GM06990 (cell line): ENCODE measurements around the gene CASS4.
A peak's percentile ranks its signal among the peaks of the same experiment; 100 is the strongest.
"Not testable (repeated sequence)": the region's sequence is repeated elsewhere in the genome, so short reads cannot be mapped to it uniquely, and the experiment has no call there.

Source experiments
- DNase-seq: peaks from one replicate; pipeline ENCODE4 v3.0.0-alpha.2; 2011; ENCODE audit not compliant: insufficient read length; ENCODE audit errors: extremely low read depth
- H3K27me3 ChIP-seq: replicated peaks from 2 replicates; pipeline ENCODE4 v1.6.0; 2011; ENCODE audit warnings: low read length; ENCODE audit not compliant: control insufficient read depth, insufficient read depth
- H3K36me3 ChIP-seq: 2 replicates; pipeline ENCODE4 v1.5.1; 2011; ENCODE audit warnings: low read length; ENCODE audit not compliant: control insufficient read depth, insufficient read depth
- H3K4me3 ChIP-seq: replicated peaks from 2 replicates; pipeline ENCODE4 v1.5.1; 2011; ENCODE audit warnings: low read depth, mild to moderate bottlenecking, control low read depth, low read length
- CTCF ChIP-seq: IDR thresholded peaks from 2 replicates; pipeline ENCODE4 v1.5.1; 2011; ENCODE audit warnings: low read length, control low read depth, mild to moderate bottlenecking, inconsistent platforms; ENCODE audit not compliant: insufficient read depth, poor library complexity, severe bottlenecking

CASS4 gene

GRCh38 chr20:56389807-56390206 lies 22.3 kb upstream of the CASS4 start:
- Histone ChIP-seq H3K36me3 (peaks cover 11% of the 10 kb centered on the region), H3K4me3 (no peak overlapping the region), H3K27me3 (no peaks in the 10 kb centered on the region)
- DNase-seq = no peak
- TF ChIP-seq CTCF = no peak

- H3K4me3 ChIP-seq = peak overlapping the region; percentile 87
- not testable (repeated sequence) for H3K27me3 ChIP-seq, DNase-seq
- H3K36me3 ChIP-seq = peaks cover 11% of the 10 kb centered on the region
These were observed 21.7 kb upstream of the CASS4 start for GRCh38 chr20:56390396-56390795.

- H3K27me3 ChIP-seq = no peaks in the 10 kb centered on the region
- no peak for DNase-seq
These were observed 21.0 kb upstream of the CASS4 start for GRCh38 chr20:56391037-56391436.

GRCh38 chr20:56391596-56392131 lies 20.4 kb upstream of the CASS4 start:
- Histone ChIP-seq H3K4me3 (peak overlapping the region; percentile 87), H3K36me3 (peaks cover 9% of the 10 kb centered on the region)
- peak; percentile 4 for DNase-seq

More at GRCh38 chr20:56391037-56391436, 21.0 kb upstream of the CASS4 start:
- TF ChIP-seq CTCF = no peak
- H3K4me3 ChIP-seq = peak overlapping the region; percentile 87
- peaks cover 10% of the 10 kb centered on the region for H3K36me3 ChIP-seq

DNA sequence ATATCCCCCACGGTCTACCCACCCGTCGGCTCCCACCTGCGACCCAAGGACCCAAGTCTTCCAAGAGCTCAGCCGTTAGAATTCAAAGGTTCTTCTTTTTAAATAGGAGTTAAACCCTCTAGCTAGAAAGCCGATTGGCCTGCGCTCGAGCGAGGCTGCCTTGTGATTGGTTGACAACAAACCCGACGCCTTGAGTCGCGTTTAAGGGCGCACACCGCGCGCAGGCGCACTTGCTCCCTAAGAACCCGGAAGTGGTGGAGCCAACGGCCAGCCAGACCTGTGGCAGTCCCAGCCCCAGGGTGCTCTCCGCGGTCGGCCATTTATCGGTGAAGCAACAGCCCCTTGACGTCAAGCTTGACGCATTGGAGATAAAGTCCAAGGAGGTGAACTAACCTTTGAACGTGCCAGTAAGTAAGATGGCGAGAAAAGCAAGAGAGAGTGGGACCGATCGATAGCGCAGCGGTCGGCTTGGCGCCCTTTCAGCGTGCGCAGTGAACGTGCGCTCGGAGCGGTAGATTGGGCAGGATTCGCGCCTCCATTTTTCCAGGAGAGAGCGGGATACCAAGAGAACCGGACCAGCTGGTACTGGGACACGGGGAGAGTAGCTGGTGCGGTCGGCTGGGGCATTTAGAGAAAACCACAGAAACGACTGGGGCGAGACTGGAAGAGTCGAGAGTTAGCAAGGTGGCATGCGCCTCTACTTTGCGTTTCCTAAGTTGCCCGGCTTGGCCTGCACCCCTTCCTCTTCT lies 19.8 kb upstream of the CASS4 start, which contains the start of the genes AURKA and CSTF1:
AURKA (minus strand) TSS at position 84 of the 749 bp plus-strand sequence. CDS start 4,018 bp downstream, outside the sequence.
CSTF1 (plus strand) TSS at position 514 of the 749 bp plus-strand sequence. CDS start 2,908 bp downstream, outside the sequence.
- peaks cover 11% of the 10 kb centered on the region for H3K36me3 ChIP-seq
- no peak for TF ChIP-seq CTCF
- no peaks in the 10 kb centered on the region for H3K27me3 ChIP-seq
- peak; percentile 99 for DNase-seq
- H3K4me3 ChIP-seq = peak within 1 kb of the TSS; percentile 87

More at GRCh38 chr20:56391596-56392131, 20.4 kb upstream of the CASS4 start:
- no peaks in the 10 kb centered on the region for H3K27me3 ChIP-seq
- no peak for TF ChIP-seq CTCF

- no peak for DNase-seq
- TF ChIP-seq CTCF = no peak
These were observed 19.1 kb upstream of the CASS4 start for GRCh38 chr20:56392881-56393482.

More at GRCh38 chr20:56392881-56393482, 19.1 kb upstream of the CASS4 start:
- no peaks in the 10 kb centered on the region for H3K27me3 ChIP-seq
- peak overlapping the region; percentile 87 for H3K4me3 ChIP-seq
- peaks cover 13% of the 10 kb centered on the region for H3K36me3 ChIP-seq
